ENCODE measurements around the gene ZBTB7C. TPM values are rescaled to one million over a fixed set of nuclear protein-coding genes. Genes with fewer than 3 reads are reported as not detected.

The ZBTB7C gene
- total RNA-seq, 6 donors from 2014 or later = 6.1 to 18.1 (median 12.2) TPM

DNA sequence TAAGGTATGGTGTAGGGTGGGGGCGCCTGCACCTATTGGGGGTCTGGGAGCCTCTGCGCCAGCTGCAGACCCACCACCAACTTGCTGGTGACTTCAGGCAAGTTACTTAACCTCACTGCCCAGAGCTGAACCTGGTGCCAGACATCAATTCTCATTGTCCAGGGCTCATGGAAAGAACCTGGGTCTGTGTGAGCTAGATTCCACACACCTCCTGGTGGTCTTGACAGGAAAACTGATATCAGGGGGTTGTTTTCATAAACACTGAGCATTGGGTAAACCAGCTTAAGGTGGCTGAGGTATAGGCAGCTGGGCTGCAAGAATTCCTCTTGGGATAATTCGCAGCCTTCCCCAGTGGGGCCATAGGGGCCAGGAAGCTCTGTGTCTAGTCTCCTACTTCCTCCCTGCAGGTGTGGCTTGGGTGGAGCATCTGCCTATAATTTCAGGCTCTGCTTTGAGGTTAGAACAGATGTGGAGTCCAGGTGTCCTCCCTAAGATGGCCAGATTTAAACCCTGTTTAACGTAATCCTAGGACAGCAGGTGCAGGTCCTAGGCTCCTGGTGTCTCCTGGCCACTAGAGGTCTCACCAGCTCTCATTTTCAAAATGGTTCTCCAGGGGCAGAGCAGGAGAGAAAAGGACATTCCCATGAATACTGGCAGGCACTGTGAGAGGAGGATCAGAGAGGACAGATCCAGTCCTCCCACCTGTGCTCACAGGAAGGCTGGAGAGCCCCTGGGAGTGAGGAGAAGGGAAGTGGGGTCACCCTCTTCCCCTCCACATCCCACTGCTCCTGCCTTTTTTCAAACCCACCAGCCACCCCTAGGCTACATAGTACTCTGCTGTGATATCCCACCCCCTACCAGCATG lies 378.3 kb downstream of the ZBTB7C start:
- H3K36me3 ChIP-seq = no peaks in the 10 kb centered on the region
- DNase-seq (peak; percentile 25 to 61), ATAC-seq (ENCODE audit: low FRiP score in 2 of 2) (peak; percentile 39 to 64)
- no peaks in the 10 kb centered on the region for H3K9me3 ChIP-seq
- no peak overlapping the region for H3K27ac ChIP-seq
- TF ChIP-seq, protein P1, sequence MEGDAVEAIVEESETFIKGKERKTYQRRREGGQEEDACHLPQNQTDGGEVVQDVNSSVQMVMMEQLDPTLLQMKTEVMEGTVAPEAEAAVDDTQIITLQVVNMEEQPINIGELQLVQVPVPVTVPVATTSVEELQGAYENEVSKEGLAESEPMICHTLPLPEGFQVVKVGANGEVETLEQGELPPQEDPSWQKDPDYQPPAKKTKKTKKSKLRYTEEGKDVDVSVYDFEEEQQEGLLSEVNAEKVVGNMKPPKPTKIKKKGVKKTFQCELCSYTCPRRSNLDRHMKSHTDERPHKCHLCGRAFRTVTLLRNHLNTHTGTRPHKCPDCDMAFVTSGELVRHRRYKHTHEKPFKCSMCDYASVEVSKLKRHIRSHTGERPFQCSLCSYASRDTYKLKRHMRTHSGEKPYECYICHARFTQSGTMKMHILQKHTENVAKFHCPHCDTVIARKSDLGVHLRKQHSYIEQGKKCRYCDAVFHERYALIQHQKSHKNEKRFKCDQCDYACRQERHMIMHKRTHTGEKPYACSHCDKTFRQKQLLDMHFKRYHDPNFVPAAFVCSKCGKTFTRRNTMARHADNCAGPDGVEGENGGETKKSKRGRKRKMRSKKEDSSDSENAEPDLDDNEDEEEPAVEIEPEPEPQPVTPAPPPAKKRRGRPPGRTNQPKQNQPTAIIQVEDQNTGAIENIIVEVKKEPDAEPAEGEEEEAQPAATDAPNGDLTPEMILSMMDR (IDR thresholded peaks at IDR 0.05) = peak; percentile 39 to 72 (median 63)
- TF ChIP-seq POLR2A (IDR thresholded peaks at IDR 0.05) (no peak), EP300 (IDR thresholded peaks at IDR 0.05) (no peak), POLR2AphosphoS5 (IDR thresholded peaks at IDR 0.05) (no peak)
- H3K27me3 ChIP-seq = no peaks in the 10 kb centered on the region
- H3K4me1 ChIP-seq = peaks cover 0 to 14% (median 12%) of the 10 kb centered on the region in 4 donors
- WGBS, 2 donors = 67 to 79% methylated on average over 3 to 4 of the region's 4 CpGs
- no peak overlapping the region for H3K4me3 ChIP-seq

DNA sequence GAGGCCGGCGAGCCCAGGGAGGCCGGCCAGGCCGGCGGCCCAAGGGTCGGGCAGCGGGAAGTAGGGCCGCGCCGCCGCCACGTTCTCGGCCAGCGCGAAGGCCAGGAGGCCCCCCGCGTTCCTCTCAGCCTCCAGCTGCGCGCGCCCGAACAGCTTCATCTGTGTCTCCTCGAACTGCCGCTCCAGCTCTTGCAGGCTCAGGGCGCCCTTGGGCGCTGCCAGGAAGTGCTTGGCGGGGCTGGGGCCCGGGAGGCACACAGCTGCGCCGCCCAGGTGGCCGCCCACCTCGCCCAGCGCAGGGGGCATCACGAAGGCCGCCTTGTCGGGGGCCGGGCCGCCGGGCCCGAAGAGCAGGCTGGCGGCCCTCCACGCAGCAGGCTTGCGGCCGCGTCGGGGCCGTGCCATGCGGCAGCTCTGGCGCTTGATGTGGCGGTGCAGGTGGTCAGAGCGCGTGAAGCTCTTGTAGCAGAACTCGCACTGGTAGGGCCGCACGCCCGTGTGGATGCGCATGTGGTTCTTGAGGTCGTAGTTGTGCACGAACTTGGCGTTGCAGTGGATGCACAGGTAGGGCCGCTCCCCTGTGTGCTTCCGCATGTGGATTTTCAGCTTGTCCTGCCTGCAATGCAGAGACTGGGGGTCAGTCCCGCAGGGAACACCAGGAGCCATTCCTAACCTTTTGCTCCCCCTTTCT lies 379.7 kb downstream of the ZBTB7C start:
- TF ChIP-seq POLR2AphosphoS5 (IDR thresholded peaks at IDR 0.05) (no peak), EP300 (IDR thresholded peaks at IDR 0.05) (no peak), POLR2A (IDR thresholded peaks at IDR 0.05) (no peak)
- TF ChIP-seq, protein P1 (IDR thresholded peaks at IDR 0.05) = no peak
- H3K27me3 ChIP-seq = no peaks in the 10 kb centered on the region
- H3K4me3 ChIP-seq = no peak overlapping the region
- H3K9me3 ChIP-seq = no peaks in the 10 kb centered on the region
- DNase-seq (peak in 1 of 2 donors; percentile 85), ATAC-seq (ENCODE audit: low FRiP score in 2 of 2) (no peak)
- WGBS, 2 donors = 95 to 97% methylated on average over 20 to 59 of the region's 62 CpGs
- peaks cover 0 to 14% (median 12%) of the 10 kb centered on the region in 4 donors for H3K4me1 ChIP-seq
- H3K36me3 ChIP-seq = no peaks in the 10 kb centered on the region
- no peak overlapping the region for H3K27ac ChIP-seq

DNA sequence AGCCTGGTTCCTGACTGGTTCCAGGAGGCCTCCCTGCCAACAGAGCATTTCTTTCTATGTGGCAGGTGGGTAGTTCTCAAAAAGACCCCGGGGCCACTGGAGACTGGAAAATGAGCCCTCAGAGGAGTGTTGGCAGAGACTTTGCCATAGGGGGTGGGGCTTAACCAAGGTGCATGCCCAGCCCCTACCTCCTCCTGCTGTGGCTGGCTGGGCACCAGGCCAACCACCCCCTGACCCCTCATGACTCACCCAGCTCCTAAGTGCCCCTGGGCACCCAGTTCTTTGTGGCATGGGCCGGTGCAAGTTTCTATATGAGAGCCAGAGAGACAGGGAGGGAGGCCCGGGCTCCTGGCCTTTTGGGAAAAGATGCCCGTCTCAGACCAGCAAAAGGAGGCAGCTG lies 380.5 kb downstream of the ZBTB7C start:
- H3K27ac ChIP-seq = peak overlapping the region in 1 of 4 donors; percentile 48
- no peaks in the 10 kb centered on the region for H3K27me3 ChIP-seq
- no peak for ATAC-seq (ENCODE audit: low FRiP score in 2 of 2)
- DNase-seq = peak in 1 of 2 donors; percentile 25
- H3K4me3 ChIP-seq = no peak overlapping the region
- WGBS, 2 donors = 87 to 88% methylated on average over 3 to 4 of the region's 4 CpGs
- TF ChIP-seq, protein P1 (IDR thresholded peaks at IDR 0.05) = no peak
- no peak for TF ChIP-seq POLR2A (IDR thresholded peaks at IDR 0.05)
- H3K4me1 ChIP-seq = peaks cover 0 to 20% (median 12%) of the 10 kb centered on the region in 4 donors
- H3K9me3 ChIP-seq = no peaks in the 10 kb centered on the region
- H3K36me3 ChIP-seq = no peaks in the 10 kb centered on the region

DNA sequence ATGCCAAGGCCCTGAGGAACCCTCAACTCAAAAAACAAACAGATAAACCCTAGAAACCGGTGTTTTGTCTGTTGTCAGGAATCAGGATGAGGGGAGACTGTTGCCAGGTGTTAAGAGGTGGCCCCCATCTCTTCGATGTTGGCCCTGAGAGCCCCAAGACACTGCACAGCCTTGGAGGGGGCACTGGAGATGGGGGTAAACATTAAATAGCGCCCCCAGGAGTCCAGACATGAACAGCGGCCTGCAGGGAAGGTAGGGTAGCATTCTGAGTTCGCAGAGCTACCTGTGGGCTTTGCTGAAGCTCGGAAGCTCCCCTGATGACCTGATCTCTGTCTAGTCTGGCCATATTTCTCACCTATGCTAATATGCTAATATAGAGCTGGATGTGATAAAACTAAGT lies 381.1 kb downstream of the ZBTB7C start:
- no peaks in the 10 kb centered on the region for H3K36me3 ChIP-seq
- H3K9me3 ChIP-seq = no peaks in the 10 kb centered on the region
- H3K27ac ChIP-seq = peak overlapping the region; percentile 13 to 48 (median 45)
- DNase-seq = no peak
- no peak overlapping the region for H3K4me3 ChIP-seq
- ATAC-seq (ENCODE audit: low FRiP score in 2 of 2) = no peak
- TF ChIP-seq EP300 (IDR thresholded peaks at IDR 0.05) (no peak), POLR2A (IDR thresholded peaks at IDR 0.05) (no peak)
- TF ChIP-seq, protein P1 (IDR thresholded peaks at IDR 0.05) = no peak
- 83 to 87% methylated on average over 5 to 6 of the region's 6 CpGs for WGBS, 2 donors
- H3K27me3 ChIP-seq = no peaks in the 10 kb centered on the region
- H3K4me1 ChIP-seq = peaks cover 0 to 23% (median 13%) of the 10 kb centered on the region in 4 donors
